Fibroblast of skin of right quadriceps (primary cell): ENCODE measurements around the gene SUPT4H1.

ENCODE experiments used
- DNase-seq: peaks from one replicate; pipeline ENCODE4 v3.0.0-alpha.2; 2013

The SUPT4H1 gene

DNA sequence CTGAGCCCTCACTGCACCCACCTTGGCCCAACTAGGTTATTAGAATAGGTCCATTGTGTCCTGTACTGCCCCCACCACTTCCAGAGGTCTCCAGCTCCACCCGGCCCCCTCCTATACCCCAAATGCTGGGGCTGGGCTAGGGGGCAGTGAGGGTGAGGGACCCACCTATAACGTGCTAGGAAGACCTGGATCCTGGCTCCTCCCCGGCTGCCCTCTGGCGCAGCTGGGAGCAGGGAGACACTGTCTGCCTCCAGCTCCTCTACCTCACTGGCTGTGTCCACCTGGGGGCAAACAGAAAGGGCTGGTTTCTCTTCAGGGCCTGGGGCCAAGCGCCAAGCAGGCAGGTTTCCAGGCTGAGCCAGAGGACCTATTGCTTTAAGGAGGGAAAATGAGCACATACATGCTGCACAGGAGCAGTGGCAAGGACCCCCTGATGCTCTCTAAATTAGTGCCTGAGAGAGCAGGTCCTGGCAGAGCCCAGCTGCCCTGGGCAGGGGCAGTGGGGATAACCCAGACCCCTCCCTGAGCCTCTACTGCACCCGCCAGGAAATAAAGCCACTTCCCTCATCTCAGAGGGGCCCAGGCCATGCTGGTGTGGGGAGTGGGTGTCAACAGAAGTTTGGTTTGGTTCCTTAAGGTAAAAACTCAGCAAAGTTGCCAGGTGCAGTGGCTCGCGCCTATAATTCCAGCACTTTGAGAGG lies 35.6 kb downstream of the SUPT4H1 start:
- DNase-seq, result no peak

DNA sequence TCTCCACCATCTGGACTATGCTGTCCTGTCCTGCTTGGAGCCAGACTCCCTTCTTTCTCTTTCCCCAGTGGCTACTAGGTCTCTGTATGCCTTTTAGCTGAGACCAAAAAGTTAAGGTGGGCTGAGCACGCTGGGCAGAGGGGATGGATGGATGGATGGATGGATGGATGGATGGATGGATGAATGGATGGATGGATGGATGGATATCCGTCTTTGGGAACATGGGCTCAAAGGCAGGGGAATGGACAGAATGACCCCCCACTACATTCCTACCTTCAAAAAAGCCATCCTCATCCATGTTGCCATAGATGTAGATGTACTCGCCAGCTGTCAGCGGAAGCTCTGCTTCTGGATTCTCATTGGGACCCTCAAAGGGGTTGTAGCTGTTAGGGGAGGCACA lies 36.3 kb downstream of the SUPT4H1 start:
- no peak for DNase-seq

DNA sequence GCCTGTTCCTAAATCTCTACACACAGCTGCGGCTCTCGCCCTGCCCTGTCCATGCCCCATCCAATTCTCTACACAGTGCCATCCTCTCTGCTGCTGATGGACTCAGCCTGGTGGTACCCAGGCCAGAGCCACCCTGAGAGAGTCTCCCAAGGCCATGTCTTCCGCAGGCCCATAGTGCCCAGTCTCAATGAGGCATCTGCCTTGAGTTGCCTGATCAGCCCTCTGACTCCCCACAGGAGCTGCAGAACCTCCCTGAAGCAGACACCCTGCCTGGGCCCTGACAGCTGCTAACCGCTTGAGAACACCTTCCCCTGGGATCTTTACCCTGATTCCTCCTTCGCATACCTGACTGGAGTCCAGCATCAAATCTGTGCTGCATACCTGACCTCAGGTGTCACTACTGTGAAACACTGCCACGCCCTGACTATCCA lies 36.7 kb downstream of the SUPT4H1 start:
- no peak for DNase-seq

DNA sequence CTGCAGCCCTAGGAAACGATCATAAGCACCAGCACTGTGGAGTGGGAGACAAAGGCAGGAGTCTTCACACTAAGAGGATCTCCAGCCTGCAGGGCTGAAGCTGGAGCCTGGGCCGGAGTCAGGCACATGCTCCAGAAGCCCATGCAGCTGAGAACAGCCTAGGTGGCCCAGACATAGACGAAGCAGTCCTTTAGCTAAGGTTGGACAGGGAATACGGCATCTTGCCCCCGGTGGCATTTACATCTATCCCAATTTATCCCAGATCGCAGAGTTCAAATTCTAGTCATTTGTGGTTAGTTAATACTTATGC lies 37.3 kb downstream of the SUPT4H1 start:
- DNase-seq, result no peak

DNA sequence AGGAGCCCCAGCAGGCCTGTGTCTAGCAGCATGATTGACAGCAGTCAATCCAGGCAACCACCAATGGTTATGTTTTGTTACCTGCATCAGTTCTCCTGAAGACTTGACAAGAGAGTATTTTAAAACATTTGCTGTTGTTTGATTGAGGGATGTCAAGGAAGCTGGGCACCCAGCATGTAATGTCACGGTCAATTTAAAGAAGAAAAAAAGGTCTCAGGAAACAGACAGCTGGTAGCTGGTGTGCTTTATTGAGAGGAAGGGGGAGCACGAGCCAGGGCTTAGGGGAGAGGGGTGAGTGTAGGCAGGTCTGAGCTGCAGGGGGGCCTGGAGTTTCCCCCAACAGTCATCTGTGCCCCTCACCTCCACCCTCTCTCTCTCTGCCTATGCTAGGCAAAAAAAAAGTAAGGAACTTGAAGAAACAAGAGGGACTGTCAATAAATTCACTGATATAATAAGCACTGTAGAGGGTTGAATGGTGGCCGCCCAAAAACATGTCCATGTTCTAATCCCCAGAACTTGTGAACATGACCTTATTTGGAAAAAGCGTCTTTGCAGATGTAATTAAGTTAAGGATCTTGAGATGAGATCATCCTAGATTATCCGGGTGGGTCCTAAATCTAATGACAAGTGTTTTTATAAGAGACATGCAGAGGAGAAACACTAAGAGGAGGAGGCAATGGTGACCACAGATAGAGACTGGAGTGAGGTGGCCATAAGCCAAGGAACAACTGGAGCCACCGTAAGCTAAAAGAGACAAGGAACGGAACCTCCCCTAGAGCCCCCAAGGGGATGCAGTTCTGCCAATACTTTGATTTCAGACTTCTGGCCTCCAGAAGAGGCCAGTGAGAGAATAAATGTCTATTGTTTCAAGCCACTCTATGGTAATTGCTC lies 37.9 kb downstream of the SUPT4H1 start:
- DNase-seq, result peak; percentile 15

DNA sequence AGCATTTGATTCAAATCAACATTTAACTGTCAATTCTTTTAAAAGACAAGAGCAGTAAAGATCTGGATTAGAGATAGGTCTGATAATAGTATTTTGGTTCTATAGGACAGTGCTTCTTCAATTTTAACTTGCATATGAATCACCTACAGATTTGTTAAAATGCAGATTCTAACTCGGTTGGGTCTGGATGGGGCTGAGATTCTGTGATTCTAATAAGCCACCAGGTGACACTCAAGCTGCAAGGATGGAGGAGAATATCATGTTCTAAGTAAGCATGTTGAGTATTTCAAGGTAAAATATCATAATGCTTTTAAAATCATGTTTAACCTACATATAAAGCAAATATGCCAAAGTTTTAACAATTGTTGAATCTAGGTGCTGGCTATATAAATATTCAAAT lies 39.2 kb downstream of the SUPT4H1 start:
- DNase-seq, result no peak

DNA sequence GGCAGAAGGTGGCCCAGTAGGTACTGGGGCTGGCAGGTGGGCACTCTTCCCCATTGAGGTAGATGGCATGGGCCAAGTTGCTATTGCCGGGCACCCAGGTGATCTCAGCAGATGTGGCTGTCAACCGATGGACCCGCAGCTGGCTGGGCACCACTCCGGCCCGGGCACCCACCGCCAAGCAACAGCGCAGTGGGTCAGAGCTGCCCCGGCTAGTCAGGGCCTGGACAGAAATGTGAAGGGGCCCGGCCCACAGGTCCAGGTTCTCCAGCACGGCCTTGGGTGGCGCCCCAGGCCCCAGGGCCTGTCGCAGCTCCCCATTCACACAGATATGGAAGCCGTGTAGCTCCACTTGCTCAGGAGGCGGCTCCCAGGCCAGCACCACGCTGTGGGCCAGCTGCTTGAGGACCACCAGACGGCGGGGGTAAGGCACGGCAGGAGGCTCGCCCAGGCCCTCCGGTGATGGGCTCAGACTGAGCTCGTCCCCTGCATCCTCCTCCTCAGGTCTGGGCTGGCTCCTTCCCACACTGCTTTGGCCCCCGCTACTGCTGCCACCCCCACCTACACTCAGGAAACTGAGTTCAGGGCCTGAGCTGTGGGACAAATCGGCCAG lies 39.9 kb downstream of the SUPT4H1 start:
- DNase-seq, result no peak

DNA sequence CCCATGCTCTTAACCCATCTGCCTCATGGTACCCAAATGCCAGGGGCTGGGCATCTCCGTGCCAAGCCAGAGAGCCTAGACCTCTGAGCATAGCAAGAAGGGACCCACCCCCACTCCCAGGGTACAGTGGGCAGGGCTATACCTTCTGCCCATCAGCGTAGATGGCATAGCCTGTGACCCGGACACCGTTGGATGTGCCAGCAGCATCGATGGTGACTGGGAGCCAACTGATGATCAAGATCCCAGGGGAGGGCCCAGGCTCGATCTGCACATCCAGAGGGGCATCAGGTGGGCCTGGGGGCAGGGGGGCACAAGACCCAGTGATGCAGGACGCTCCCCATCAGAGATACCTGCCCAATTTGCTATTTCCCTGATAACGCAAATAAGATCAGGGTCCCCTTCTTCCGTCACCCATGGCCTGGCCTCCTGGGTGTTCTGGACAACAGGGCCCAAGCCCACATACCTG lies 40.5 kb downstream of the SUPT4H1 start:
- no peak for DNase-seq

DNA sequence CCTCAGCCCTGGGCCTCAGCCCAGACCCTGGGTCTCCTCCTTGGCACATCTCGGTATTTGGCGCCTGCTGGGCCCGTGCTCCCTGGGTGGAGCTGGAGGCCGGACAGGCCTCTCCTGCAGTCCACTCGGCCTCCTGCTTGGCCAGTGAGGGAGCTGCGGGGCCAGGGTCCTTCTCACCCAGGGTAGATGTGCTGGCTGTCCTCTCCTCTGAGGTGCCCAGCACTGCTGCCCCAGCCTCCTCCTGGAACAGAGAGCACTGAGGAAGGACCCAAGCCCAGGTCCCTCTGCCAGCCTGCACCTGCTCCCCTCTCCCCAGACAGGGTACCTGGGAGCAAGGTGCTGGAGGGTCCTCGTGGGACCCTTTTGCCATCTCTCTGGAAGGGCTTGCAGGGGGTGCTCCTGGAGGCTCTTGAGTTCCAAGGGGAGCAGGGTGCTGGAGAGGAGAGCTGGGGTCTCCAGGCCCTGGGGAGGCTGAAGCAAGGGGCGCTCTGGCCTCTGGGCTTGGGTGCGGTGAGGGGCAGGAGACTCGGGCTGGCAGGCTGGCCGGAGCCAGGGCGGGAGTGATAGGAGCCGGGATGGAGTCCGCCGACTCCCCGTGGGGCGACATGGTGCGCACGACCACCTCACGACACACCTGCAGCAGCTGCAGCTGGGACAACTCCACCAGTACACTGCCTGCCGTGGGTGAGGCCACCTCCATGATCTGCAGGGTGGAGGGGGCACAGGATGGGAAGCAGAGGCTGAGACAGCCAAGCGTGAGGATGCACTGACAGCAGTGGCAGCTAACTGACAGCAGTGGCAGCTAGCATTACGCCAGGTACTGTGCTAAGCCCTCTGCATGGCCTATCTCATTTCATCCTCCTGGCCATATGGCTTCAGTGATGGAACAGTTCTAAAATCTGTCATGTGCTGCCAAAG lies 41.2 kb downstream of the SUPT4H1 start:
- DNase-seq, result no peak

DNA sequence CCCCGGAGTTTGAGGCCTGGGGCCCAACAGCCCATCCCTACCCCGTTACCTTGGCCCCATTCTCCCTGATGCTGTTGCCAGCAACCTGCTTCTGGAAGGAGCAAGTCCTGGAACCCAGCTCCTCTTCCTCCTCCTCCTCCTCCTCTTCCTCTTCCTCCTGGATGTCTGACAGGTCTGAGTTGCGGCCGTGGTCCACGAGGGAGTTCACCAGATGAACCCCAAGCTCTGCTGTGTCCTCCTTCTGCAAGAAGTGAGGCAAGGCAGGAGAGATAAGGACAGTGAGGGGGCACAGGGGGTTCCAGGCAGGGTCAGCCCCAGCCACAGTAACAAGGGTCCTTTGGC lies 42.1 kb downstream of the SUPT4H1 start:
- DNase-seq, result no peak

DNA sequence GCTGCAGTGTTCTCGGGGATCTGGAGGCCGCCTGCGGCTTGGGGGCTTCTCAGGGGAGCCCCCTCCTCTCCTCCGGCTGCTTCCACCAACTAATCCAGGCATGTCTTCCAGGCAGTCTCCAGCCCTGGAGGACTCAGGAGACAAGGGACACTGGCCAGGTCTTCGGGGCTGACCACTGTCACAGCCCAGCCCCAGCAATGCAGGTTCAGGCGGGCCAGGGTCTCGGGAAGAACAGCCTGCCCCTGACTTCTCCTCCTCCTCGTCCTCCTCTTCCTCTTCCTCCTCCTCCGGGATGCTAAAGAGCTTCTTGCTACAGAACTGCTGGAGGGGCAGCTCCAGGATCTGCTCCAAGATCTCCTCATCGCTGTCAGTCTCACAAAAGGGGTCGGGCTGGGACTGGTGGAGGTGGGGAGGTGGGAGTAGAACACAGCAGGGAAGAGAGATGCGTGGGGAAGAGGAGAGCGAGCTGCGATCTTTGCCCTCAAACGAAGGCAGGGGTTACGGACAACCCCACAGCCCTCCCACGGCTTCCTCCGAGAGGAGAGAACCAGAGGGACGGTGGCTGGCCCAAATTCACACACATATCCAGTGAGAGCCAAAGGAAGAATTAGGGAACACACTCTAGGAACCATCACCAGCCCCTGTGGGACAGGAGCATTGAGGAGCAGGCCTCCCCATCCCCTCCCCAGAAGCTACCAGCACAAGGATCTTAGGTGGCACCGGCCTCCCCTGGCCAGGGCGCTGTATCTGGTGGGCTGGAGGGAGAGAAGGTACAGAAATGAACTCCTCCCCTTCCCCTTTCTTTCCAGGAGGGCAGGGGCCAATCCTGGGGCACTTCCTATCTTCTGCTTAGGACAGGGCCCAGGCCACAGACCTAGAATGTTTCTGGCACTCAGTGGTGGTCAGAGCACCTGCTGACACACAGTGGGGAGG lies 42.8 kb downstream of the SUPT4H1 start:
- no peak for DNase-seq

DNA sequence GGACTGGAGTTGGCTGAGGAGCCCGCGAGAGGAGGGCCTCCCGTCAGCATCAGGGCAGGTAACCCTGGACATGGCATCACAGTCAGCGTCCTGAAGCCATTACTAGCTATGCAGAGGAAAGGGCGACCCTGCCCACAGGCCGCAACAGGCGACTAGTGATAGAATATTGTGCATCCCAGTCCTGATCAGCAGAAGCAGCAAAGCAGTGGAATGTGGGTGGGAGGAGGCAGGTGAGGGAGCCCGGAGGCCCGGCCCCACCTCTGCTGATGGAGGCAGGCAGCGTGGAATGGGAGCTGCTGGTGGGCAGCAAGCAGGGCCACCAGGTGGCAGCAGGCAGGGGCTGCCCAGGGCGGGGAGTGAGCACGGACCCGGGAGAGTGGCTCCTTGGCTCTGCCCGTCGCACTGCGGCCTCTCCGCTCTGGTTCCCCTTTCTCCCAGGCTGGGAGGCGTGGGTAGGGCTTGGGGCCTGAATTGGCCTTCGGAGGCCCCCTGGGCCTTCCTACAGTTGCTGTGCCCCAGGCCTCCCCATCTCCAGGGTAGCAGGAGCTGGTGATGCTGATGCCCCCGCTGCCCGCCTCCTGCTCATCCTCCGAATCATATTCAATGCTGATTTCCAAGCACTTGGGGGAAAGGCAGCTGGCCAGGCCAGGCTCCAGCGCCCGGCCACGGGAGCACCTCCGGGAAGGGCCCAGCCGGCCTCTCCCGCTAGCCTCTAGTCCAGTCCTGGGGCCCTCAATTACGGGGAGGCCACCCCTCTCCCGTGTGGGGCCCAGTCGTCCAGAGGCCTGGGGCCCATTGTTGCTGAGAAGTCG lies 43.6 kb downstream of the SUPT4H1 start:
- DNase-seq, result no peak

DNA sequence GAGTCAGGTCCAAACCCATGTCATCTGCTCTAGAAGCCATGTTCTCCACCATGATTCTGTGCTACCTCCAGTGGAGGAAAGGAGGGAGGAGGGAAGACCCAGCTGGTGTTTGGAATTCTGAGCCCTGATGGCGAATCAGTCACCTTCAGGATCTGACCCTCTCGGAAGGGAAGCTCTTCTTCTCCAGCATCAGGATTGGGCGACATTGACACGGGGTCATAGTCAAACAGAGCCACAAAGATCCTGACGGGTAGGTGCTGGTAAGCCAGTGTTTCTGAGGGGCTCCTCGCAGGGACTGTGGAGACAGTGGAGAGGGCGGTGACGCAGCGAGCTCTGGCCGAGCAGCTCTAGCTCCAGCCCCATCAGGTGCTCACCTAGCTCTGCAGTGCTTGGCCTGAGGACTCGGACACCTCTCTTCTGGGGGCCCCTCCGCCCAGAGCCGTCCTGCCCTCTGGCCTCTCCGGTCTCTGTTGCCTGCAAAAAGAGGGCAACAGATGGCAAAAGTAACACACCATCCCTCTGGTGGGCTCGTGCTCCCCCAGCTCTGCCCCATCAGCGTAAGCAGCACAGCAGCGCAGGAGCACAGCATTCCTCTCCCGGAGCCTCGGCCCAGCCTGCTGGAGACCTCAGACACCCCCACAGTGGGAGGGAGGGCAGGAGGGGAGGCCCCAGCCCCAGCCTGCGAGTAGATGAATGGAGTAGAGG lies 44.4 kb downstream of the SUPT4H1 start:
- no peak for DNase-seq

DNA sequence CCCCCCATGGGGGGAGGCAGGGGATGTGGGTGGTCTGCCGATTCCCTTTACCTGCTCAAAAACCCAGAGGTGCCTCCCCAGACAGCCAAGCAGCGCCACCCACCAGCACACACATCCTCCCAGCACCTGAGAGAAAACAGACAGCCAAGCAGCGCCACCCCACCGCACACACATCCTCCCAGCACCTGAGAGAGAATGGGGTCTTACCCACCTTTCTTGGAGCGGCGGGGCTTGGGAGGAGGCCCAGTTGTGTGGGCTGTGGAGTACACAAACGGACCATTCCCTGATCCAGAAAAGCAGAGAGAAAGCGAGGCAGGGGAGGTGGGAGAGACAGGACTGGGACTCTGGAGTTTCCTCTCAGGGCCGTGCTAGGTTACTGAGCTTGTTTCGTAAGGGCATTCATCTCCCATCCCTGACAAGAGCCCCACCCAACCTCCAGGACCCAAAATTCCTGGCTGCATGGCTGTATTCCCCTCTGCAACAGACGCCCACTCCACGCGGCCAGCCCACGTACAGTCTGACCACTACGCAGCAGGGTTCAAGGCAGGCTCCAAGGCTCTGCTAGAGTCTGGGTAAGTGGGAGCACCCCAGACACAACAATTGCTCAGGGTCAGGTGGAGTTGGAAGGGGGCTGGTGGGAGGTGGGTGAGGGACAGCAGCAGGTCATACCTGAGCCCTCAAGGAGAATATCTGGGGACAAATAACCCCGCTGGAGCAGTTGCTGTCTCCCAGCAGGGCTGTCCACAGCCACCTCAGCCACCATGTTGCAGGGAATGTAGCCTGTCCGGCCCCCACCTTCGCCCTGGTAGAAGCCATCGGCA lies 45.7 kb downstream of the SUPT4H1 start:
- DNase-seq, result no peak

DNA sequence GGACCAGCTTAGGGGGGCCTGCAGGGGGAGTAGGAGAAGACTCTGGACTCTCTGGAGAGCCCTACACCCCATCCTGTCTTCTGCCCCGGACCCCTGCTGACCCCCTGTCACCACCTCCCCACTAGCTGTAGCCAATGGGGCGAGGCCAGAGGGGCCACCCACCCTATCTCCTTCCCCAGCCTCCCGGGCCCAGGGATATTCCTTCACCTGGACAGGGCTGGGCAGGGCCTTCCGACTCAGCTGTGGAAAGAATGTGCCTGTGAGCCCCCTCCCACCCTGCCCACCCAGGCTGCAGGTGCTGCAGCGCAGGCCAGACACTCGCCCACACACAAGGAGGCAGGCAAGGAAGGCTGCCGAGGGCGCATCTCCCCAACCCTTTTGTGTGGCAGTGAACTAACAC lies 46.4 kb downstream of the SUPT4H1 start:
- no peak for DNase-seq

DNA sequence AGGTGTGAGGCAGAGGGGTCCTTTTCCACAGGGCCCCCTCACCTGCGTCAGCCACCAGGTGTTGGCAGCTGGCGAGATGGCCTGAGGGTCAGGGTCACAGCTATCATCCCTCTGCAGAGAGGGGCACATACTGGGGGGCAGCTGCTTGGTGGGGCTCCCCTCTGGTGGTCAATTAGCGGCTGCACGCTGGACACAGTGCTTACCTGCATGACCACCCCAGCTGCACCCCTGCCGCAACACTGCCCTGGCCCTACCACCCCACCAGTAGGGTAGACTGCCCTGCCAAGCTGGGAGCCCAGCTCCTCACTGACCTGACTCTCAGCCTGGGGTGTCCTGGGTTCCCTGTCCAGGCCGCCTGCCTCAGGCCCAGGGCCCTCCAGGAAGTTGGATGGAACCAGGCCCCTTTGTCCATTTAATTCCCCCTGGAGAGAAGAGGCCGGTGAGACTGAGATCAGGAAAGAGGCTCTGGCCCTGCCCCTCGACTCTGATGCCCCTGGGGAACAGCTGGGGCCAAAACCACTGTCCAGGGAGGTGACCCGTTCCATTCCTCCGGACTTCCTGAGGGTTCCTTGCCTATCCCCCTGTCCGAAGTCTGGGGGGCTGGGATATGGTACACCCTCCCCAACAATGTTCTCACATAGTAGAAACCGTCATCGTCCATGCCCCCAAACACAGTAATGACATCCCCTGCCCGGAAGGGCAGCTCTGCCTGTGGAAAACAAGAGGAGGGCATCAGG lies 47.1 kb downstream of the SUPT4H1 start:
- DNase-seq, result no peak

DNA sequence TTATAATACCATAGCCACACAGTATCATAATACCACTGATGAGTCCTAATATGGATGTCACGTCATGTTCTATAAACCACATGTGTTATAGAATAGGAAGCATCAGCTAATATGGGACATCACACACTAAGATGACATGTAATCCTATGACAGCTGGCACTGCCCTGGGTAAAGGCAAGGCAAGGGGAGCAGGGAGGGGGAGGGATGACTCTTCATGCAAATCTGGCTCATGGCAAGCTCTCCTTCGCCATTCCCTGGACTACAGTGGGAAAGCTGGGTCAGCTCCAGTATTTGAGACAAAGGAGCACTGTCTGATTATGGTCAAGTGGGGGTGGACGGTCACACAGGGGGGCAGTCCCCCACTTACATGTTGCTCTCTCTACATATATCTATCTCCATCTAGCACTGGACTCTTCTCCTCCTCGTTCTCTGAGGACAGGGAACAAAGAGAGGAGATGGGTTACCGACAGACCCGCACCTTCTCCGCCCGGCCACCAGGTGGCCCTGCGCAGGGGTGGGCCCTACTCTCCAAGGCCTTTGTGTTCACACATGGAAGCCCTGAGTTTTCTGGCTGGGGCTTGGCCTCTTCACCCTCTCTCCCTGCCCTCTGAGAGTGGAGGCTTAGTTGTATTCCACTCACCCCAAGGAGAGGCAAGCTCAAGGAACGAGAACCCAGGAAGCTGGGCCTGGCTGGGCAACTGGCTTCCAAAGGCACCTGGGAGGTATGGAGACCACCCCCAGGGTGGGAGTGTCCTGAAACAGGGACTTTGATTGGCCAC lies 47.8 kb downstream of the SUPT4H1 start:
- DNase-seq, result peak; percentile 41
